B cell (primary cell): ENCODE results near the gene KIAA1217. TPM values are rescaled to one million over a fixed set of nuclear protein-coding genes. Genes with fewer than 3 reads are reported as not detected.

Experiments used
- ATAC-seq: fragments of 200-7000 bp; cut with Tn5 transposase; one replicate; pipeline ENCODE4 v1.10.0; 2021; ENCODE audit warnings: low read depth, mild to moderate bottlenecking, moderate number of reproducible peaks, moderate library complexity
- CTCF ChIA-PET: fragments of 350-600 bp; sonication (Branson Sonifier 250); formaldehyde crosslinking; loops from one replicate; lab custom pipeline; 2021; ENCODE audit warnings: antibody characterized with exemption, inconsistent platforms; lab: Charles Lee
- POLR2A ChIA-PET: fragments of 350-600 bp; sonication (Branson Sonifier 250); formaldehyde crosslinking; loops from one replicate; lab custom pipeline; 2021; ENCODE audit warnings: antibody characterized with exemption; lab: Charles Lee
- DNase-seq: peaks from one replicate; pipeline ENCODE4 v3.0.0; 2013
- H2AFZ ChIP-seq: 2 replicates; pipeline ENCODE4 v1.6.1; 2012; ENCODE audit warnings: mild to moderate bottlenecking, low read depth, low read length; ENCODE audit not compliant: insufficient read depth, poor library complexity, severe bottlenecking
- H3K27ac ChIP-seq, 2 donors: 1 replicate in 1 of 2; 2 replicates in 1 of 2; pipeline ENCODE4 v1.5.1; 2012 to 2013; ENCODE audit warnings: low read length in 2 of 2, mild to moderate bottlenecking in 2 of 2, moderate library complexity in 1 of 2
- H3K27me3 ChIP-seq, 4 experiments: fragments of 200-600 bp in 1 of 4; sonication (generic) in 1 of 4; replicated peaks in 1 of 4; 1 replicate in 2 of 4; 2 replicates in 2 of 4; pipeline versions ENCODE4 v1.6.1 to v1.7.0; 2013 to 2016; ENCODE audit warnings: low read length in 3 of 4, mild to moderate bottlenecking in 2 of 4, mixed read lengths in 1 of 4, moderate library complexity in 1 of 4; ENCODE audit not compliant: insufficient read depth in 4 of 4, control insufficient read depth in 3 of 4; ENCODE audit errors: control extremely low read depth in 1 of 4
- H3K36me3 ChIP-seq, 2 experiments: replicated peaks in 1 of 2; 1 replicate in 1 of 2; 2 replicates in 1 of 2; pipeline versions ENCODE4 v1.6.1 to v1.7.1; 2013; ENCODE audit warnings: low read length in 1 of 2; ENCODE audit not compliant: insufficient read depth in 2 of 2, control insufficient read depth in 1 of 2; ENCODE audit errors: control extremely low read depth in 1 of 2, extremely low read depth in 1 of 2
- H3K4me1 ChIP-seq, 2 donors: fragments of 200-600 bp in 1 of 2; sonication (generic) in 1 of 2; 1 replicate in 1 of 2; 2 replicates in 1 of 2; pipeline versions ENCODE4 v1.5.1 to v1.6.1; 2013 to 2017; ENCODE audit warnings: low read length in 2 of 2; ENCODE audit not compliant: control insufficient read depth in 2 of 2, insufficient read depth in 2 of 2
- H3K4me2 ChIP-seq: replicated peaks from 2 replicates; pipeline ENCODE3; 2012; ENCODE audit warnings: mild to moderate bottlenecking, low read depth, low read length; ENCODE audit not compliant: poor library complexity, severe bottlenecking
- H3K4me3 ChIP-seq, 5 experiments: fragments of 200-600 bp in 1 of 5; sonication (generic) in 1 of 5; 1 replicate in 3 of 5; 2 replicates in 2 of 5; pipeline versions ENCODE4 v1.5.1 to v1.7.0; 2011 to 2016; ENCODE audit warnings: low read length in 4 of 5, mild to moderate bottlenecking in 4 of 5, low read depth in 2 of 5, control low read depth in 1 of 5, moderate library complexity in 1 of 5; ENCODE audit not compliant: insufficient read depth in 1 of 5; ENCODE audit errors: control extremely low read depth in 1 of 5, extremely low read depth in 1 of 5
- H3K79me2 ChIP-seq: fragments of 200-600 bp; sonication (generic); one replicate; pipeline ENCODE4 v1.6.0; 2016; ENCODE audit warnings: low read length; ENCODE audit not compliant: control insufficient read depth, insufficient read depth
- H3K9ac ChIP-seq: fragments of 200-600 bp; sonication (generic); 2 replicates; pipeline ENCODE4 v1.6.1; 2017; ENCODE audit warnings: mild to moderate bottlenecking, low read length, moderate library complexity
- H3K9me3 ChIP-seq, 3 donors: one replicate each; pipeline versions ENCODE4 v1.6.1 to v1.7.1; 2013; ENCODE audit warnings: low read length in 2 of 3; ENCODE audit not compliant: control insufficient read depth in 2 of 3, insufficient read depth in 1 of 3; ENCODE audit errors: control extremely low read depth in 1 of 3
- H4K20me1 ChIP-seq: 2 replicates; pipeline ENCODE4 v1.6.0; 2012; ENCODE audit warnings: mild to moderate bottlenecking, low read length; ENCODE audit not compliant: insufficient read depth, control insufficient read depth, poor library complexity, severe bottlenecking
- H3K27ac Mint-ChIP-seq: one replicate; pipeline ENCODE4 v1.8.0; 2021; ENCODE audit warnings: mixed read lengths
- H3K27me3 Mint-ChIP-seq: one replicate; pipeline ENCODE4 v1.8.0; 2021; ENCODE audit warnings: mixed read lengths
- H3K4me1 Mint-ChIP-seq: one replicate; pipeline ENCODE4 v1.8.0; 2021; ENCODE audit warnings: mixed read lengths
- H3K4me3 Mint-ChIP-seq: one replicate; pipeline ENCODE4 v1.8.0; 2021; ENCODE audit warnings: mixed read lengths
- H3K9me3 Mint-ChIP-seq: one replicate; pipeline ENCODE4 v1.8.0; 2022; ENCODE audit warnings: mixed read lengths; ENCODE audit not compliant: insufficient read depth
- EZH2 ChIP-seq: IDR thresholded peaks from 2 replicates; pipeline ENCODE4 v1.6.1; 2012; ENCODE audit warnings: borderline replicate concordance, low read depth, mild to moderate bottlenecking, moderate library complexity, low read length; ENCODE audit not compliant: insufficient read depth, poor library complexity, severe bottlenecking
- WGBS: methylation state at CpG from one replicate; pipeline ENCODE4 v1.1.5; 2013; ENCODE audit warnings: missing lambda C conversion rate; ENCODE audit not compliant: insufficient coverage; 5-methylcytosine and 5-hydroxymethylcytosine counted together
- intact Hi-C: fragments of 100-400 bp; cut with micrococcal nuclease; formaldehyde crosslinking; loops from one replicate; pipeline ENCODE4 v1.10.0; 2022
- polyA plus RNA-seq: library from polyadenylated mRNA; depleted of rRNA; stranded (reverse); fragments of >200 nt; gene quantifications from 2 replicates; pipeline ENCODE4 v1.2.3, GENCODE V29; 2012
- total RNA-seq, 2 donors: library from RNA; stranded (reverse); fragments of 120-200 nt in 1 of 2; gene quantifications; 1 replicate in 1 of 2; 2 replicates in 1 of 2; pipeline versions ENCODE4 v1.2.3 to v1.2.4, GENCODE V29; 2013 to 2022
- TF ChIP-seq, protein P1 (sequence below): fragments of 200-600 bp; IDR thresholded peaks from one replicate; pipeline ENCODE4 v1.8.0; 2022; ENCODE audit warnings: antibody characterized with exemption, mild to moderate bottlenecking

The KIAA1217 gene
- total and polyA plus RNA-seq, 2 donors (not counting 1 experiment from before 2014, with no cell fraction given) = 0.67 TPM; not detected in 1

DNA sequence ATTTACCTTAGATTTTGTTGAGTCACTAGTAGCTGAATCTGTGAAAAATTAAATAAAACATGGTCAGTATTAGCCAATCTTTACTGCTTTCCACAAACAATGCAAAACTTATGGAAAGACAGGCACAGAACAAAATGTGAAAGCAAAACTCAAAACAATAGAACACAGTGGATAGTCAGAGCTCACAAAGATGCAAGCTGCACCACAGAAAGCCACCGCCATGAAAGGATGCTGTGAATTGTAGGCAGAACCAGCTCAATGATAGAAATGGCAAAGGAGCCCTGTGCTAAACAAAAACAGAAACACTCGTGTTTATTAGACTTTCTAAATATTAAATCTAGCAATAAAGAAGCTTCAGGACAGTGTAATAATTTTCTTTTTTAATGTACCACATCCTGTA, 380.3 kb downstream of the KIAA1217 start:
- no peak for TF ChIP-seq EZH2
- TF ChIP-seq, protein P1, sequence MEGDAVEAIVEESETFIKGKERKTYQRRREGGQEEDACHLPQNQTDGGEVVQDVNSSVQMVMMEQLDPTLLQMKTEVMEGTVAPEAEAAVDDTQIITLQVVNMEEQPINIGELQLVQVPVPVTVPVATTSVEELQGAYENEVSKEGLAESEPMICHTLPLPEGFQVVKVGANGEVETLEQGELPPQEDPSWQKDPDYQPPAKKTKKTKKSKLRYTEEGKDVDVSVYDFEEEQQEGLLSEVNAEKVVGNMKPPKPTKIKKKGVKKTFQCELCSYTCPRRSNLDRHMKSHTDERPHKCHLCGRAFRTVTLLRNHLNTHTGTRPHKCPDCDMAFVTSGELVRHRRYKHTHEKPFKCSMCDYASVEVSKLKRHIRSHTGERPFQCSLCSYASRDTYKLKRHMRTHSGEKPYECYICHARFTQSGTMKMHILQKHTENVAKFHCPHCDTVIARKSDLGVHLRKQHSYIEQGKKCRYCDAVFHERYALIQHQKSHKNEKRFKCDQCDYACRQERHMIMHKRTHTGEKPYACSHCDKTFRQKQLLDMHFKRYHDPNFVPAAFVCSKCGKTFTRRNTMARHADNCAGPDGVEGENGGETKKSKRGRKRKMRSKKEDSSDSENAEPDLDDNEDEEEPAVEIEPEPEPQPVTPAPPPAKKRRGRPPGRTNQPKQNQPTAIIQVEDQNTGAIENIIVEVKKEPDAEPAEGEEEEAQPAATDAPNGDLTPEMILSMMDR = no peak
- Histone ChIP-seq H3K27ac (no peak overlapping the region), H3K9me3 (no peaks in the 10 kb centered on the region), H3K27me3 (no peaks in the 10 kb centered on the region), H3K4me2 (no peak overlapping the region), H3K36me3 (no peaks in the 10 kb centered on the region), H3K79me2 (no peaks in the 10 kb centered on the region), H2AFZ (no peak overlapping the region), H3K4me3 (no peak overlapping the region), H3K9ac (no peak overlapping the region), H3K4me1 (no peaks in the 10 kb centered on the region), H4K20me1 (no peaks in the 10 kb centered on the region)
- Mint-ChIP-seq H3K4me3 (no peak overlapping the region), H3K9me3 (no peaks in the 10 kb centered on the region), H3K27ac (no peak overlapping the region), H3K4me1 (no peaks in the 10 kb centered on the region), H3K27me3 (no peaks in the 10 kb centered on the region)
- WGBS = 80% methylated on average over 1 of the region's 2 CpGs
- intact Hi-C loops = no loop called here
- ChIA-PET POLR2A (no interaction called here), CTCF (no interaction called here)
- ATAC-seq (no peak), DNase-seq (no peak)

DNA sequence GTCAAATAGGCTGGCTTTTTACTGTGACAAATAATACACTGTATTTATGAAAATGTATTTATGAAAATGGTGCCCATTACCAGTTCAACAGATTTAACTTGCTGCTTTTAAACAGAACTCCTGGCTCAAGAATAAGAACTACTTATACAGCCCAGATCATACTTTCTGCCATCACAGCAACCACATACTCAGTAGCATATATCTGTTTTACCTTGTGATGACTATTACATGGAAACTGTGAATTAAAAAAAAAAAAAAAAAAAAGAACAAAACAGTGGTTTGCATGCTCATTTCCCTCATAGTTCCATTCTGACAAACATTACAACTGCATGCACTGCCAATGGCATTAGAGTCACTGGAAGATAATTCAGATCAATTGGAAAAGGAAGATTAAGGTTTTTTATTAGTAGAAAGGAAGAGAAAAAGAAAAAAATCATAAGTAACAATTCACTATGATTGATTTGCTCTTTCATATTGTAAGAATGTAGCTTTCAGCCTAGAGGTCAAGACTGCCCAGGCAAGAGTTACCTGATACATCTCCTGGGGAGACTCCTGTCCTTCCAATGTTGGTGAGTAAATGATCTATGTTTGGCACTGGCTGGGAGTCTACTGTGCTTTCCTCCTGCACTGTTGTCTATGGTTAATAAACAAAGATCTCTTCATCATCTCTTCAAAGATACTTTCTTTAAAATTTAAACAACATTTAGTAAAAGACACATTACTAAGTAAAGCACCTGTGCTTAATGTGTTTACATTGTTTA, 381.9 kb downstream of the KIAA1217 start:
- no peak for TF ChIP-seq EZH2
- TF ChIP-seq, protein P1 = no peak
- Histone ChIP-seq H3K79me2 (no peaks in the 10 kb centered on the region), H2AFZ (no peak overlapping the region), H3K27ac (no peak overlapping the region), H3K27me3 (no peaks in the 10 kb centered on the region), H3K9me3 (no peaks in the 10 kb centered on the region), H3K9ac (no peak overlapping the region), H3K4me2 (no peak overlapping the region), H3K36me3 (no peaks in the 10 kb centered on the region), H4K20me1 (no peaks in the 10 kb centered on the region), H3K4me3 (no peak overlapping the region), H3K4me1 (no peaks in the 10 kb centered on the region)
- DNase-seq (no peak), ATAC-seq (no peak)
- ChIA-PET CTCF (no interaction called here), POLR2A (no interaction called here)
- Mint-ChIP-seq H3K4me1 (no peaks in the 10 kb centered on the region), H3K27ac (no peak overlapping the region), H3K27me3 (no peaks in the 10 kb centered on the region), H3K9me3 (no peaks in the 10 kb centered on the region), H3K4me3 (no peak overlapping the region)
- intact Hi-C loops = no loop called here
